ACHN (cell line): ENCODE results near the gene ADAD2.

Experiments used
- DNase-seq: peaks from one replicate; pipeline ENCODE4 v3.0.0-alpha.2; 2015
- in situ Hi-C: cut with HindIII; loops from 2 replicates; pipeline ENCODE4 v1.10.0; 2017; ENCODE audit warnings: low sequenced_read_pairs, low pct_ligation_motif_present, low pct_unique_long_range_greater_than_20kb

ADAD2 gene

GRCh38 chr16:84237994-84238750 lies 47.2 kb downstream of the ADAD2 start:
- DNase-seq, result no peak

DNA sequence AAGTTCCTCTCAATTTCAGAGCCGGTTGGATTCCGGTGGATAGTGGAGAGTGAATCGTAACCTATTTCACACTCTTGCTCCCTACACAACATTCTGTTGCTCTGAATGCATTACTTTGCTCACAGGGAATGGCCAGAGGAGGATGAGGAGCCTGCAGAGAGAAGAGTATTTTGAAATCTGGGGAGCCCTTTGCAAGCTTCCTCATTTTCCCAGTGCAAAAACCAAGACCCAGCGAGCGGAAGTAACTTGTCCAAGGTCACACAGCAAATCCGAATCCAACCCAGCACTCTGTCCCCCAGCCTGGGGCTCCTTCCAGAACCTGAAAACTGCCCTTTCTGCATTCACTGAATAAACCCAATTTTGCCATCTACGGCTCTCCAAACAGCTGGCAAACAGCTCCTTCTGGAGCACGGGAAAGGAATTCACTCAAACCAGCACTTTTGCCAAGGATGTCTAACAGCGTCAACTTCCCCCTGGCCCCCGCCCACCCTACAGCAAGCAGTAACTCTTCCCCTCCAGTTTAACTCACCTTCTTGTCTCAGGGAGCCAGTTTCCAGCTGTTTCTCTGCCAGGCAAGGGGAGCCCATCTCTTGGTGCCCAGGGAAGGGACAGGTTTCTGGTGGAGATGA lies 48.3 kb downstream of the ADAD2 start:
- DNase-seq, result no peak
- in situ Hi-C loops, result no loop called here

More at GRCh38 chr16:84237994-84238750, 47.2 kb downstream of the ADAD2 start:
- in situ Hi-C loops, result no loop called here

DNA sequence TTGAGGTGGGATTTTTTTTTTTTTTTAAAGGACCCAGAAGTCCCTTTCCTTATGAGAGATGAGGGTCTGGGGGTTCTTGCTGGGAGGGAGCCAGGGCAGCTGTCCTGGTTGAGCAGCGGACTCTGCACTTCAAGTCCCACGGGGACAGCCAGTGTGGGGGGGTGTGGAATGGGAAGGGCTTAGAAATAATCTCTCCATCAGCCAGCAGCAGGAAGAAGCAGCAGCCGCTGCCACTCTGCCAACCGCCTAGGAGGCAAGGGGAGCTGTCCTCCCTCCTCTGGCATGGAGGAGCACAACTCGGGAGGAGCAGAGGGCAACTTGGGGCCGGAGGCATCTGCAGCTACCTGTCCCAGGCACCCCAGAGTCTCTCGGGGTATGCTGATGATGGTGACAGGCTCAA lies 49.0 kb downstream of the ADAD2 start, which contains the start of gene KCNG4:
Gene KCNG4, minus strand, starts transcription at position 104 of the 400 bp plus-strand sequence. CDS start 2,527 bp downstream, outside the sequence.
- DNase-seq, result no peak
- in situ Hi-C loops, result no loop called here

- DNase-seq, result no peak
- in situ Hi-C loops, result no loop called here
These were observed 49.5 kb downstream of the ADAD2 start for GRCh38 chr16:84240455-84240854.

GRCh38 chr16:84241778-84242177 lies 50.8 kb downstream of the ADAD2 start:
- DNase-seq, result no peak
- in situ Hi-C loops, result no loop called here

GRCh38 chr16:84242839-84243238 lies 51.9 kb downstream of the ADAD2 start:
- in situ Hi-C loops, result no loop called here
- no peak for DNase-seq

GRCh38 chr16:84243732-84244131 lies 52.8 kb downstream of the ADAD2 start:
- DNase-seq, result no peak
- in situ Hi-C loops, result no loop called here

GRCh38 chr16:84244728-84245127 lies 53.8 kb downstream of the ADAD2 start:
- in situ Hi-C loops, result no loop called here
- DNase-seq, result no peak

DNA sequence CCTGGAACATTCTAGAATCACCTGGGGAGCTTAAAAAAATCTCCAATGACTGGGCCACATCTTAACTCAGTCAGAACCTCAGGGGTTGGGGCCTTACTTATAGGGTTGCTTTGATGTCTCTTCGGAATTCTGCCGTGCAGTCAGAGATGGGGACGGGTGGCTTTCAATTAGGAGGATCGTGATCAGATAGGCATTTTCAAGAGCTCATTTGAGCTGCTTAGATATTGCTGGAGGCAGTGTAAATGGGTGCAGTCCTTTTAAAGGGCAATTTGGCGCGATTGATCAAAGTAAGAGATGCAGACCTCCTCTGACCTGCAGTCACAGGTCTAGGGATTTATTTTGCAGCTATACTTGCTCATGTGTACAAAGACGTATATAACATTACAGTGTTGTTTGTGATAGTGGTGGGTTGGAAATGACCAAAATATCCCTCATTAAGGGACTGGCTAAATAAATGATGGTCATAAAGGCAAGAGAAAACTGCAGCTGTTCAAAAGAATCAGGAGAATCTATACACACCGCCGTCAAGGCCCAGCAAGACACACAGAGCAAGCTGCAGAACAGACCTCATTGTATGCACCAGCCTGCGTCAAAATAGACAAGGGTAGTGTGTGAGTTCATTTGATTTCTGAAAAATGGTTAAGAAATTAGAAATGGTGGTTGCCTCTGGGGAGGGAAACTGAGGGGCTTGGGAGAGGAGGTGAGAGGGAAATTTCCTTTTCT lies 55.2 kb downstream of the ADAD2 start:
- in situ Hi-C loops, result no loop called here
- DNase-seq, result no peak

DNA sequence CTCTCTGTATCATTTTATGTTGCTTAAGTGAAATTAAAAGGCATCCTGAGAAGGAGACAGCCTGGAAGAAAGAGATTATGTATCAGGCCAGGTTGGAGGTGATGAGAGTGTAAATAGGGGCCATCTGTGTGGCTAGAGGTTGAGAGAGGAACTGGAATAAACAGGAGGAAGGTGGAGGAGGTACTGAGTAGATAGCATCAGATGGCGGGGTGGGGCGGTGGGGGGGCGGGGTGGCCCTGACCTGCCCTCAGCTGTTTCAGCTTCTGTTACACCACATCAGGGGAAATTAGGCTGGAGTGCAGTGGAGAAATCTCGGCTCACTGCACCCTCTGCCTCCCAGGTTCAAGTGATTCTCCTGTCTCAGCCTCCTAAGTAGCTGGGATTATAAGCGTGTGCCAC lies 55.7 kb downstream of the ADAD2 start:
- DNase-seq, result no peak
- in situ Hi-C loops, result no loop called here
